Measurements from ENCODE around the gene UNC13A. TPM values are rescaled to one million over a fixed set of nuclear protein-coding genes. Genes with fewer than 3 reads are reported as not detected.

The UNC13A gene
- total and polyA plus RNA-seq, 2 donors (not counting 1 experiment from before 2014, with no cell fraction given): under 0.01 to 0.28 TPM

- Histone ChIP-seq H3K4me2 (ENCODE audit: extremely low read depth, insufficient read depth, low read length) (no peak overlapping the region), H4K20me1 (ENCODE audit: control insufficient read depth, extremely low read depth, insufficient read depth, low read length) (no peaks in the 10 kb centered on the region), H3K4me3 (replicated peaks in 1 of 4; ENCODE audit: control extremely low read depth in 1 of 4, insufficient read depth in 1 of 4, low read depth in 3 of 4, low read length in 4 of 4) (no peak overlapping the region), H3K9ac (ENCODE audit: insufficient read depth, low read length) (no peak overlapping the region), H3K9me3 (ENCODE audit: control insufficient read depth, insufficient read depth, low read depth, low read length) (no peaks in the 10 kb centered on the region), H3K27me3 (ENCODE audit: control insufficient read depth, insufficient read depth, low read length) (no peaks in the 10 kb centered on the region), H3K4me1 (ENCODE audit: control insufficient read depth, extremely low read depth, insufficient read depth, low read length) (no peaks in the 10 kb centered on the region), H3K36me3 (ENCODE audit: control insufficient read depth, insufficient read depth, low read length) (no peaks in the 10 kb centered on the region), H2AFZ (ENCODE audit: low read length) (no peak overlapping the region), H3K27ac (ENCODE audit: insufficient read depth, low read length) (no peak overlapping the region), H3K79me2 (ENCODE audit: control insufficient read depth, insufficient read depth, low read length) (no peaks in the 10 kb centered on the region)
- TF ChIP-seq CTCF (conservative IDR thresholded peaks at IDR 0.05 in 1 of 2, IDR thresholded peaks at IDR 0.05 in 1 of 2; ENCODE audit: low read depth in 1 of 2, low read length in 2 of 2): no peak
- TF ChIP-seq EZH2 (IDR thresholded peaks at IDR 0.05; ENCODE audit: low read length, missing control alignments): no peak
- no peak for DNase-seq (ENCODE audit: low read depth in 2 of 2)
These were observed 32.2 kb downstream of the UNC13A start for GRCh38 chr19:17655751-17656472.

GRCh38 chr19:17654993-17655392 lies 33.2 kb downstream of the UNC13A start:
- Histone ChIP-seq H4K20me1 (ENCODE audit: control insufficient read depth, extremely low read depth, insufficient read depth, low read length) (no peaks in the 10 kb centered on the region), H3K36me3 (ENCODE audit: control insufficient read depth, insufficient read depth, low read length) (no peaks in the 10 kb centered on the region), H3K27me3 (ENCODE audit: control insufficient read depth, insufficient read depth, low read length) (no peaks in the 10 kb centered on the region), H2AFZ (ENCODE audit: low read length) (no peak overlapping the region), H3K4me1 (ENCODE audit: control insufficient read depth, extremely low read depth, insufficient read depth, low read length) (no peaks in the 10 kb centered on the region), H3K79me2 (ENCODE audit: control insufficient read depth, insufficient read depth, low read length) (no peaks in the 10 kb centered on the region), H3K27ac (ENCODE audit: insufficient read depth, low read length) (no peak overlapping the region), H3K9me3 (ENCODE audit: control insufficient read depth, insufficient read depth, low read depth, low read length) (no peaks in the 10 kb centered on the region), H3K9ac (ENCODE audit: insufficient read depth, low read length) (no peak overlapping the region), H3K4me3 (replicated peaks in 1 of 4; ENCODE audit: control extremely low read depth in 1 of 4, insufficient read depth in 1 of 4, low read depth in 3 of 4, low read length in 4 of 4) (no peak overlapping the region), H3K4me2 (ENCODE audit: extremely low read depth, insufficient read depth, low read length) (no peak overlapping the region)
- TF ChIP-seq CTCF (conservative IDR thresholded peaks at IDR 0.05 in 1 of 2, IDR thresholded peaks at IDR 0.05 in 1 of 2; ENCODE audit: low read depth in 1 of 2, low read length in 2 of 2) (no peak), EZH2 (IDR thresholded peaks at IDR 0.05; ENCODE audit: low read length, missing control alignments) (no peak)
- no peak for DNase-seq (ENCODE audit: low read depth in 2 of 2)

GRCh38 chr19:17652627-17653026 lies 35.5 kb downstream of the UNC13A start:
- H3K36me3 ChIP-seq (ENCODE audit: control insufficient read depth, insufficient read depth, low read length): no peaks in the 10 kb centered on the region
- no peak for TF ChIP-seq EZH2 (IDR thresholded peaks at IDR 0.05; ENCODE audit: low read length, missing control alignments)
- no peak for TF ChIP-seq CTCF (conservative IDR thresholded peaks at IDR 0.05 in 1 of 2, IDR thresholded peaks at IDR 0.05 in 1 of 2; ENCODE audit: low read depth in 1 of 2, low read length in 2 of 2)
- no peak overlapping the region for H3K27ac ChIP-seq (ENCODE audit: insufficient read depth, low read length)
- H3K4me2 ChIP-seq (ENCODE audit: extremely low read depth, insufficient read depth, low read length): no peak overlapping the region
- no peak overlapping the region for H2AFZ ChIP-seq (ENCODE audit: low read length)
- no peak for DNase-seq (ENCODE audit: low read depth in 2 of 2)
- H3K79me2 ChIP-seq (ENCODE audit: control insufficient read depth, insufficient read depth, low read length): no peaks in the 10 kb centered on the region
- H3K4me1 ChIP-seq (ENCODE audit: control insufficient read depth, extremely low read depth, insufficient read depth, low read length): no peaks in the 10 kb centered on the region
- H3K9ac ChIP-seq (ENCODE audit: insufficient read depth, low read length): no peak overlapping the region
- H4K20me1 ChIP-seq (ENCODE audit: control insufficient read depth, extremely low read depth, insufficient read depth, low read length): no peaks in the 10 kb centered on the region
- H3K4me3 ChIP-seq (replicated peaks in 1 of 4; ENCODE audit: control extremely low read depth in 1 of 4, insufficient read depth in 1 of 4, low read depth in 3 of 4, low read length in 4 of 4): no peak overlapping the region
- H3K9me3 ChIP-seq (ENCODE audit: control insufficient read depth, insufficient read depth, low read depth, low read length): no peaks in the 10 kb centered on the region
- no peaks in the 10 kb centered on the region for H3K27me3 ChIP-seq (ENCODE audit: control insufficient read depth, insufficient read depth, low read length)

All from fibroblast of lung (primary cell).